Natural killer cell (primary cell): ENCODE measurements around the gene HS3ST3B1. TPM values are rescaled to one million over a fixed set of nuclear protein-coding genes. Genes with fewer than 3 reads are reported as not detected.

Source experiments
- ATAC-seq, 3 donors: fragments of 150-1000 bp in 2 of 3; fragments of 200-7000 bp in 1 of 3; cut with Tn5 transposase; 1 replicate in 1 of 3; 2 replicates in 2 of 3; pipeline ENCODE4 v1.10.0; 2021; ENCODE audit warnings: mild to moderate bottlenecking in 2 of 3, moderate library complexity in 2 of 3
- DNase-seq, 2 donors: peaks; one replicate each; pipeline versions ENCODE4 v3.0.0 to v3.0.0-alpha.2; 2013 to 2021; ENCODE audit warnings: mixed read lengths in 1 of 2
- H3K27ac ChIP-seq: one replicate; pipeline ENCODE4 v1.5.1; 2013; ENCODE audit warnings: mild to moderate bottlenecking, low read length
- H3K27me3 ChIP-seq: one replicate; pipeline ENCODE4 v1.6.1; 2013; ENCODE audit warnings: low read length; ENCODE audit not compliant: control insufficient read depth, insufficient read depth
- H3K36me3 ChIP-seq: one replicate; pipeline ENCODE4 v1.6.1; 2013; ENCODE audit warnings: low read length; ENCODE audit not compliant: control insufficient read depth, insufficient read depth
- H3K4me1 ChIP-seq: one replicate; pipeline ENCODE4 v1.6.1; 2013; ENCODE audit warnings: low read length; ENCODE audit not compliant: control insufficient read depth, insufficient read depth
- H3K4me3 ChIP-seq: one replicate; pipeline ENCODE4 v1.5.1; 2013; ENCODE audit warnings: low read length
- H3K9me3 ChIP-seq: one replicate; pipeline ENCODE4 v1.6.1; 2013; ENCODE audit warnings: low read length; ENCODE audit not compliant: control insufficient read depth, insufficient read depth
- H3K27ac Mint-ChIP-seq, 2 donors: one replicate each; pipeline ENCODE4 v1.8.0; 2022; ENCODE audit warnings: mild to moderate bottlenecking in 2 of 2, mixed read lengths in 2 of 2, moderate library complexity in 1 of 2
- H3K27me3 Mint-ChIP-seq, 2 donors: one replicate each; pipeline ENCODE4 v1.8.0; 2022; ENCODE audit warnings: low read depth in 2 of 2, mixed read lengths in 2 of 2
- H3K36me3 Mint-ChIP-seq: one replicate; pipeline ENCODE4 v1.8.0; 2022; ENCODE audit warnings: mixed read lengths
- H3K4me1 Mint-ChIP-seq, 2 donors: one replicate each; pipeline ENCODE4 v1.8.0; 2022; ENCODE audit warnings: mixed read lengths in 2 of 2
- H3K4me3 Mint-ChIP-seq: one replicate; pipeline ENCODE4 v1.8.0; 2022; ENCODE audit warnings: mild to moderate bottlenecking, moderate library complexity, mixed read lengths
- H3K9me3 Mint-ChIP-seq, 2 donors: one replicate each; pipeline ENCODE4 v1.8.0; 2022; ENCODE audit warnings: mixed read lengths in 2 of 2
- WGBS: methylation state at CpG from one replicate; pipeline ENCODE4 v1.1.7; 2013; ENCODE audit warnings: missing lambda C conversion rate; ENCODE audit not compliant: insufficient coverage; 5-methylcytosine and 5-hydroxymethylcytosine counted together
- intact Hi-C: fragments of 100-400 bp; cut with micrococcal nuclease; formaldehyde crosslinking; loops from one replicate; pipeline ENCODE4 v1.14.2; 2022
- total RNA-seq, 4 donors: library from RNA; stranded (reverse); fragments of 120-200 nt in 1 of 4; gene quantifications; one replicate each; pipeline versions ENCODE4 v1.2.3 to v1.2.4, GENCODE V29; 2013 to 2022
- TF ChIP-seq, protein P1 (sequence below): fragments of 200-600 bp; IDR thresholded peaks from one replicate; pipeline ENCODE4 v1.8.0; 2022; ENCODE audit warnings: antibody characterized with exemption

The HS3ST3B1 gene
- total RNA-seq, 3 donors from 2014 or later (not counting 1 experiment from before 2014, with no cell fraction given), result 14.1 to 18.6 (median 17.1) TPM

DNA sequence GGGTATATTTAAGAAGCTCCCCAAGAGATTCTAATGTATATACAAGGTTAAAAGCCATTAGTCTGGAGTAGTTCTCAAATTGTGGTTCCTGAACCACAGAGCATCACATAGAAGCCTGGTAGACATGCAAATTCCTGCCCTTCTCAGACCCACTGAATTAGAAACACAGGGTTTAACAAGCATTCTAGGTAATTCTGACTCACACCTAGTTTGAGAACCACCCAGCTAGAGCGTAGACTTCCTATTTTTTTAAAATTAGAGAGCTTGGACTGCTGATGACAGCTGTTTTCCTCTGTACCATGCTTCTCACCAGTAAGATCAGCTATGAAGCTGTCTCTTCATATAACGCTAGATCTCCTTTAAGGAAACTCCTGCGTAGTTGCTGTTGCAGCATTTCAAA, 50.6 kb downstream of the HS3ST3B1 start:
- Histone ChIP-seq H3K4me1 (no peaks in the 10 kb centered on the region), H3K4me3 (no peak overlapping the region), H3K9me3 (no peaks in the 10 kb centered on the region), H3K27ac (no peak overlapping the region), H3K27me3 (peaks cover 3% of the 10 kb centered on the region), H3K36me3 (peaks cover 14% of the 10 kb centered on the region)
- DNase-seq, result no peak
- Mint-ChIP-seq H3K9me3 (no peaks in the 10 kb centered on the region), H3K4me1 (peaks cover 5 to 11% of the 10 kb centered on the region in 2 donors), H3K36me3 (peaks cover 6% of the 10 kb centered on the region), H3K4me3 (no peak overlapping the region), H3K27ac (peak overlapping the region in 1 of 2 donors; percentile 14), H3K27me3 (no peaks in the 10 kb centered on the region)
- 79% methylated on average over 3 of the region's 3 CpGs for WGBS
- intact Hi-C loops, result no loop called here
- TF ChIP-seq, protein P1, sequence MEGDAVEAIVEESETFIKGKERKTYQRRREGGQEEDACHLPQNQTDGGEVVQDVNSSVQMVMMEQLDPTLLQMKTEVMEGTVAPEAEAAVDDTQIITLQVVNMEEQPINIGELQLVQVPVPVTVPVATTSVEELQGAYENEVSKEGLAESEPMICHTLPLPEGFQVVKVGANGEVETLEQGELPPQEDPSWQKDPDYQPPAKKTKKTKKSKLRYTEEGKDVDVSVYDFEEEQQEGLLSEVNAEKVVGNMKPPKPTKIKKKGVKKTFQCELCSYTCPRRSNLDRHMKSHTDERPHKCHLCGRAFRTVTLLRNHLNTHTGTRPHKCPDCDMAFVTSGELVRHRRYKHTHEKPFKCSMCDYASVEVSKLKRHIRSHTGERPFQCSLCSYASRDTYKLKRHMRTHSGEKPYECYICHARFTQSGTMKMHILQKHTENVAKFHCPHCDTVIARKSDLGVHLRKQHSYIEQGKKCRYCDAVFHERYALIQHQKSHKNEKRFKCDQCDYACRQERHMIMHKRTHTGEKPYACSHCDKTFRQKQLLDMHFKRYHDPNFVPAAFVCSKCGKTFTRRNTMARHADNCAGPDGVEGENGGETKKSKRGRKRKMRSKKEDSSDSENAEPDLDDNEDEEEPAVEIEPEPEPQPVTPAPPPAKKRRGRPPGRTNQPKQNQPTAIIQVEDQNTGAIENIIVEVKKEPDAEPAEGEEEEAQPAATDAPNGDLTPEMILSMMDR, result no peak
- peak; percentile 48 to 81 (median 63) for ATAC-seq

DNA sequence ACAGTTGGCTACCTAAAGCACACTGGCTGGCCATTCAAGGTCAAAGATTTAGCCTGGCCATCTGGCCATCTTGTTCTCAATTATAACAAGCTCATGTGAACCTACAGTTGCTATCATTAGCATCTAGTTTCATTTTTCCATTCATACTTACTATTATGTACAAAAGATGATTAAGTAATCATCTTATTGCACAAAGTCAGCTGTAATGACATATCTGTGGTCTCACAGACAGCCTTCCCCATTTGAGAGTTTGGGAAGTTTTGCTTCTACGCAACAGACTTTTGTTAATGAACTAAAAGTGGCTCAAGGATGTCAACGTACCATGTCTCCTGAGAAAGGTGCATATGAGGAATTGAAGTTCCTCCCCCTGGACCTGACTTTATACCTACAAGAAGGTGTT, 51.3 kb downstream of the HS3ST3B1 start:
- H3K4me1 ChIP-seq, result no peaks in the 10 kb centered on the region
- H3K4me3 ChIP-seq, result no peak overlapping the region
- ATAC-seq (peak in 1 of 3 donors; percentile 14), DNase-seq (no peak)
- Mint-ChIP-seq H3K4me1 (peaks cover 3 to 11% of the 10 kb centered on the region in 2 donors), H3K27ac (peak overlapping the region in 1 of 2 donors; percentile 14), H3K36me3 (peaks cover 6% of the 10 kb centered on the region), H3K27me3 (no peaks in the 10 kb centered on the region), H3K9me3 (no peaks in the 10 kb centered on the region), H3K4me3 (no peak overlapping the region)
- peaks cover 9% of the 10 kb centered on the region for H3K36me3 ChIP-seq
- no peaks in the 10 kb centered on the region for H3K9me3 ChIP-seq
- 80% methylated on average over 2 of the region's 2 CpGs for WGBS
- peaks cover 3% of the 10 kb centered on the region for H3K27me3 ChIP-seq
- TF ChIP-seq, protein P1, result no peak
- intact Hi-C loops, result no loop called here
- H3K27ac ChIP-seq, result no peak overlapping the region

GRCh38 chr17:14353861-14354474, 53.1 kb downstream of the HS3ST3B1 start:
- Histone ChIP-seq H3K36me3 (peaks cover under 1% of the 10 kb centered on the region), H3K27ac (no peak overlapping the region), H3K27me3 (peaks cover 3% of the 10 kb centered on the region), H3K4me3 (no peak overlapping the region), H3K4me1 (peaks cover 4% of the 10 kb centered on the region), H3K9me3 (no peaks in the 10 kb centered on the region)
- no peak overlapping the region for H3K4me3 Mint-ChIP-seq
- WGBS, result 94% methylated on average over 5 of the region's 5 CpGs
- ATAC-seq (no peak), DNase-seq (no peak)
- TF ChIP-seq, protein P1, result no peak
- no peak overlapping the region for H3K27ac Mint-ChIP-seq
- peaks cover 0 to 2% of the 10 kb centered on the region in 2 donors for H3K27me3 Mint-ChIP-seq
- peaks cover 3 to 12% of the 10 kb centered on the region in 2 donors for H3K4me1 Mint-ChIP-seq
- no peaks in the 10 kb centered on the region for H3K9me3 Mint-ChIP-seq
- intact Hi-C loops, result no loop called here
- H3K36me3 Mint-ChIP-seq, result peaks cover under 1% of the 10 kb centered on the region

DNA sequence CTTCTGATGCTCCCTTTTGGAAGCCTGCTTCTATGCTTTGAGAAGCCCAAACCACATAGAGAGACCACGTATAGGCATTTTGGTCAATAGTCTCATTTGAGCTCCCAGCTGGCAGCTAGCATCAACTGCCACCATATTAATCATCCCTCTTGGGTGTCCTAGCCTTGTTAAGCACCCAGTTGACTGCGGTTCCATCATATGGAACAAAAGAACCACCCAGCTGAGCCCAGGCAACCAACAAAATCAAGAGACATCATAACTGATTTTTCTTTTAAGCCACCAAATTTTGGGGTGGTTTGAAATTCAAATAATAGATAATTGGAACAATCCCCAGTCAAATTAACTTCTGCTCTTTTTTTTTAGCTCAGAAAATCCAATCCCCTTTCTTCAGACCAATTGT, 53.9 kb downstream of the HS3ST3B1 start:
- DNase-seq (no peak), ATAC-seq (no peak)
- H3K9me3 ChIP-seq, result no peaks in the 10 kb centered on the region
- peaks cover 11 to 21% of the 10 kb centered on the region in 2 donors for H3K4me1 Mint-ChIP-seq
- no peaks in the 10 kb centered on the region for H3K9me3 Mint-ChIP-seq
- H3K27me3 ChIP-seq, result peaks cover 3% of the 10 kb centered on the region
- peaks cover 12% of the 10 kb centered on the region for H3K4me1 ChIP-seq
- TF ChIP-seq, protein P1, result no peak
- no peak overlapping the region for H3K27ac Mint-ChIP-seq
- no peak overlapping the region for H3K27ac ChIP-seq
- intact Hi-C loops, result loop anchor here (5.0 kb wide), 1 partner anchor 148 kb away; no protein-coding TSS in a partner anchor
- WGBS, result 87% methylated on average over 2 of the region's 2 CpGs
- no peaks in the 10 kb centered on the region for H3K36me3 ChIP-seq
- H3K4me3 Mint-ChIP-seq, result no peak overlapping the region
- peaks cover 0 to 10% of the 10 kb centered on the region in 2 donors for H3K27me3 Mint-ChIP-seq
- no peaks in the 10 kb centered on the region for H3K36me3 Mint-ChIP-seq
- H3K4me3 ChIP-seq, result no peak overlapping the region
